Body of pancreas (tissue), 4 donors: ENCODE measurements around the gene ATP10A.

Experiments used
- POLR2A ChIP-seq, 3 donors: fragments of 450-650 bp; IDR thresholded peaks; one replicate each; pipeline ENCODE4 v1.6.1; 2016; ENCODE audit warnings: antibody characterized with exemption in 3 of 3, mild to moderate bottlenecking in 2 of 3
- TF ChIP-seq, protein P1 (sequence below), 7 experiments: fragments of 450-650 bp in 4 of 7; fragments of 200-600 bp in 3 of 7; sonication (generic) in 3 of 7; IDR thresholded peaks; one replicate each; pipeline ENCODE4 v1.5.1; 2016 to 2019; ENCODE audit warnings: antibody characterized with exemption in 7 of 7

DNA sequence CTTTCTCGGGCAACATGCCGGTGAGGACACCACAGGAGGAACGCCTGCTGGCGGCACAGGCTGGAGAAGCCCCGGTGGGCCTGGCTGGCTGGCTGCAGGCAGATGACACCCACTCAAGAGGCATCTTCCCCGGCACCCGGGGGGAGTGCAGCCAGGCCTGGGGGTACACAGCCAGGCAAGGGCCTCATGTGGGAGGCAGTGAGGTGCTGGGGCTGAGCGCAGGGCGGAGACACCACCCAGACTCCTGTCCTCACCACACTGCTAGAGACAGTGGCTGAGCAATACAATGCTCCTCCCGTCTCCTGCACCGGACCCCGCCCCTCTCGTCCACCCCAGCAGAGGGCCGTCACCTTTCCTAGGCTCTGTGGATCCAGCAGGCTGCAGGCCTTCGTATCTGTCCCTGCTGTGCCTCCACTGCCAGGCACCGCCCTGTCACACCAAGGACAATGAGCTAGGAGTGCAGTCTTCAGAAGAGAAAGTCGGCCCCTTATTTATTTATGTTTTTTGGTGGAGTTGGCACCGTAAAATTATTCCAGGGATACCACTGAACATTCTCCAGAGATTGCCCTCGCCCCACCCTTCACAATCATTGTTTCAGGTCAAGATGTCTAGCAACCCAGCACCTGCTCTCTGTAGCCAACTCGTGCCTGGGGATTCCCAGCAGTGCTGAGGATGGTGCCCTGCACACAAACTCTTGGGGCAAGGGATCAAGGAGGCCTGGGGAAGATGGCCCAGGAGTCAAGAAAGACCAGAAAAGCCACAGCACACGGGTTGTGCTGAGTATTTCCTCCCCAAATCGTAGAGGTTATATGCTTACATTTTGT, 129.1 kb downstream of the ATP10A start:
- TF ChIP-seq, protein P1, sequence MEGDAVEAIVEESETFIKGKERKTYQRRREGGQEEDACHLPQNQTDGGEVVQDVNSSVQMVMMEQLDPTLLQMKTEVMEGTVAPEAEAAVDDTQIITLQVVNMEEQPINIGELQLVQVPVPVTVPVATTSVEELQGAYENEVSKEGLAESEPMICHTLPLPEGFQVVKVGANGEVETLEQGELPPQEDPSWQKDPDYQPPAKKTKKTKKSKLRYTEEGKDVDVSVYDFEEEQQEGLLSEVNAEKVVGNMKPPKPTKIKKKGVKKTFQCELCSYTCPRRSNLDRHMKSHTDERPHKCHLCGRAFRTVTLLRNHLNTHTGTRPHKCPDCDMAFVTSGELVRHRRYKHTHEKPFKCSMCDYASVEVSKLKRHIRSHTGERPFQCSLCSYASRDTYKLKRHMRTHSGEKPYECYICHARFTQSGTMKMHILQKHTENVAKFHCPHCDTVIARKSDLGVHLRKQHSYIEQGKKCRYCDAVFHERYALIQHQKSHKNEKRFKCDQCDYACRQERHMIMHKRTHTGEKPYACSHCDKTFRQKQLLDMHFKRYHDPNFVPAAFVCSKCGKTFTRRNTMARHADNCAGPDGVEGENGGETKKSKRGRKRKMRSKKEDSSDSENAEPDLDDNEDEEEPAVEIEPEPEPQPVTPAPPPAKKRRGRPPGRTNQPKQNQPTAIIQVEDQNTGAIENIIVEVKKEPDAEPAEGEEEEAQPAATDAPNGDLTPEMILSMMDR (IDR thresholded peaks at IDR 0.05), result no peak
- no peak for TF ChIP-seq POLR2A (IDR thresholded peaks at IDR 0.05)
